GM19099 (cell line): ENCODE results near the gene MYO6.

ENCODE experiments used
- POLR2A ChIP-seq: IDR thresholded peaks from 3 replicates; pipeline ENCODE4 v1.6.1; 2011; ENCODE audit warnings: low read depth; ENCODE audit not compliant: insufficient read length; ENCODE audit errors: extremely low read depth

The MYO6 gene

GRCh38 chr6:75849329-75850025, 100.4 kb downstream of the MYO6 start:
- no peak for TF ChIP-seq POLR2A

GRCh38 chr6:75850026-75850833, 101.2 kb downstream of the MYO6 start:
- TF ChIP-seq POLR2A, result no peak

GRCh38 chr6:75852721-75853120, 103.7 kb downstream of the MYO6 start:
- no peak for TF ChIP-seq POLR2A

GRCh38 chr6:75853806-75854205, 104.8 kb downstream of the MYO6 start:
- no peak for TF ChIP-seq POLR2A

GRCh38 chr6:75855052-75855451, 106.0 kb downstream of the MYO6 start:
- TF ChIP-seq POLR2A, result no peak

- TF ChIP-seq POLR2A, result no peak
These were observed 107.9 kb downstream of the MYO6 start for GRCh38 chr6:75856902-75857301.

- TF ChIP-seq POLR2A, result no peak
These were observed 114.0 kb downstream of the MYO6 start for GRCh38 chr6:75863001-75863400.

- TF ChIP-seq POLR2A, result no peak
These were observed 114.7 kb downstream of the MYO6 start for GRCh38 chr6:75863784-75864183.

- no peak for TF ChIP-seq POLR2A
These were observed 115.4 kb downstream of the MYO6 start for GRCh38 chr6:75864446-75864845.

GRCh38 chr6:75870389-75870788, 121.3 kb downstream of the MYO6 start:
- TF ChIP-seq POLR2A, result no peak

GRCh38 chr6:75874224-75874623, 125.2 kb downstream of the MYO6 start:
- no peak for TF ChIP-seq POLR2A

- TF ChIP-seq POLR2A, result no peak
These were observed 127.1 kb downstream of the MYO6 start for GRCh38 chr6:75876152-75876551.

GRCh38 chr6:75880305-75880704, 131.3 kb downstream of the MYO6 start:
- no peak for TF ChIP-seq POLR2A

GRCh38 chr6:75882734-75883133, 133.7 kb downstream of the MYO6 start:
- no peak for TF ChIP-seq POLR2A

- TF ChIP-seq POLR2A, result no peak
These were observed 135.8 kb downstream of the MYO6 start for GRCh38 chr6:75884822-75885221.

GRCh38 chr6:75892384-75892783, 143.3 kb downstream of the MYO6 start:
- TF ChIP-seq POLR2A, result no peak

GRCh38 chr6:75893058-75893775, 144.2 kb downstream of the MYO6 start:
- TF ChIP-seq POLR2A, result no peak

- no peak for TF ChIP-seq POLR2A
These were observed 144.7 kb downstream of the MYO6 start for GRCh38 chr6:75893776-75894152.
